ENCODE data around the gene TOR3A.
A peak's percentile ranks its signal among the peaks of the same experiment; 100 is the strongest.

DNA sequence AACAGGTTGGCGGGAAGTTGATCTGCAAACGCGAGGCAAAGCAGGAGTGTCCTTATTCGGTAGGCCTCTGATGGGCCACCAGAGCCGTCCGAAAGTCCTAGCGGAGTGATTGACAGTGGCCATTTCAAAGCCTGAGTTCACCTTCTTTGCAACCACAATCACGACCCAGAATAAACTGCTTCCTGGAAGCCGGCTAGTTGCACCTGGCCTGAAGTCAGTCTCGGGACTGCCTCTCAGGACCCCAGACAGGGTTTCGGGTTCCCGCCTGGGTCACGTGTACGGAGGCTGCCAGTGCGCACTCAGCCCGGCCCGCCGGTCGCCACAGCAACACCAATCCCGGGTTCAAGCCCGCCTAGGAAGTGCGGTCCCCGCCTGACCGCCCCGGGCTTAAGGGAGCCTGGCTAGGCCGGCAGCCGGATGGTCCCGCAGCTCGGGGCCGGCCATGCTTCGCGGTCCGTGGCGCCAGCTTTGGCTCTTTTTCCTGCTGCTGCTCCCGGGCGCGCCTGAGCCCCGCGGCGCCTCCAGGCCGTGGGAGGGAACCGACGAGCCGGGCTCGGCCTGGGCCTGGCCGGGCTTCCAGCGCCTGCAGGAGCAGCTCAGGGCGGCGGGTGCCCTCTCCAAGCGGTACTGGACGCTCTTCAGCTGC, at the start of gene TOR3A:
- TF ChIP-seq, protein P1, sequence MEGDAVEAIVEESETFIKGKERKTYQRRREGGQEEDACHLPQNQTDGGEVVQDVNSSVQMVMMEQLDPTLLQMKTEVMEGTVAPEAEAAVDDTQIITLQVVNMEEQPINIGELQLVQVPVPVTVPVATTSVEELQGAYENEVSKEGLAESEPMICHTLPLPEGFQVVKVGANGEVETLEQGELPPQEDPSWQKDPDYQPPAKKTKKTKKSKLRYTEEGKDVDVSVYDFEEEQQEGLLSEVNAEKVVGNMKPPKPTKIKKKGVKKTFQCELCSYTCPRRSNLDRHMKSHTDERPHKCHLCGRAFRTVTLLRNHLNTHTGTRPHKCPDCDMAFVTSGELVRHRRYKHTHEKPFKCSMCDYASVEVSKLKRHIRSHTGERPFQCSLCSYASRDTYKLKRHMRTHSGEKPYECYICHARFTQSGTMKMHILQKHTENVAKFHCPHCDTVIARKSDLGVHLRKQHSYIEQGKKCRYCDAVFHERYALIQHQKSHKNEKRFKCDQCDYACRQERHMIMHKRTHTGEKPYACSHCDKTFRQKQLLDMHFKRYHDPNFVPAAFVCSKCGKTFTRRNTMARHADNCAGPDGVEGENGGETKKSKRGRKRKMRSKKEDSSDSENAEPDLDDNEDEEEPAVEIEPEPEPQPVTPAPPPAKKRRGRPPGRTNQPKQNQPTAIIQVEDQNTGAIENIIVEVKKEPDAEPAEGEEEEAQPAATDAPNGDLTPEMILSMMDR (IDR thresholded peaks at IDR 0.05), result no peak
- TF ChIP-seq POLR2A (IDR thresholded peaks at IDR 0.05) (peak; percentile 53 to 74), POLR2AphosphoS5 (IDR thresholded peaks at IDR 0.05) (peak; percentile 72 to 94 (median 89))
